NCI-H2196 treated with DMSO at 0.1 percent for 48 hours (cell line): ENCODE data around the gene MAFB.

ENCODE experiments used
- DNase-seq: peaks from one replicate; lab custom pipeline; 2025; ENCODE audit not compliant: unreplicated experiment; lab: John Stamatoyannopoulos, UW

The MAFB gene

DNA sequence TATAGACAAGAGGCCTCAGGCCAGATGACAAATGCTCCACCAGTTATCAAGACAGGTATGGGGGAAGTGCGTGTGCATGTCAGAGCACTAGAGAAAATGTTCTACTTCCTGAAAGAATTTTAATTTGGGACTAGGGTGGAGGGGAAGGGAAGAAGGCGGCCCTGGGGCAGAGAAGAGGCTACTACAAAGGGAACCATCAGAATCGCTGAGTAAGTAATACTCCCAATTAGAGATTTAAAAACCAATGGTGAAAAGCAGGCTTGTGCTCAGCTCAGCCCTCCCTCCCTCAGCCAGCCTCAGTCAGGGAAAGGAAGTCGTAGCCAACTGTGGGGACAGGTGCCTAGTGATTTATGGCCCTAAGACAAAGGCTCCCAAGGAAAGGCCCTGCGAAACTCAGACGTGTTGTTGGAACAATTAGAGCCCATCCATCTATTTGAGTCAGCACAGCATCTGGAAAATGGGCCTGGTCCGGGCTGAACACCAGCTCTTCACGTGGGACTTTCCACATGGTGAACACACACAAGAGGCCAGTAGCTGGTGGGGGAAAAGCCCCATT lies 15.0 kb upstream of the MAFB start:
- DNase-seq, result no peak

DNA sequence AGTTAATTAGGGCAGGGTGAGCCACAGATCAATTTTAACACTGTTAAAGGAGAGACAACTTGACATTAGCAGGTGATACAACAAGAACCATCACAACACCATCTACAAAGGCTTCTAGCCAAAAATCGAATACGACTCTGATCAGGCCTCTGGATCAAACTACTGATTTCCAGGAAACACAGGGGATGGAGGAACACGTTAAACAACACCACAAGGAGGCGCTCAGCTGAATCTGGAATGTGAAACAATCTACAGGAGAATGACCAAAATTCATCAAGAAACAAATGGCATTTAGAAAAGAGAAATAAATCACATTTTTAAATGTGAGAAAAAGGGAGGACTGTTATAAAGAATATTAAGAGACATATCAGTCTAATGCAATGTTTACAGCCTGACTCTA lies 13.5 kb upstream of the MAFB start:
- DNase-seq, result no peak

DNA sequence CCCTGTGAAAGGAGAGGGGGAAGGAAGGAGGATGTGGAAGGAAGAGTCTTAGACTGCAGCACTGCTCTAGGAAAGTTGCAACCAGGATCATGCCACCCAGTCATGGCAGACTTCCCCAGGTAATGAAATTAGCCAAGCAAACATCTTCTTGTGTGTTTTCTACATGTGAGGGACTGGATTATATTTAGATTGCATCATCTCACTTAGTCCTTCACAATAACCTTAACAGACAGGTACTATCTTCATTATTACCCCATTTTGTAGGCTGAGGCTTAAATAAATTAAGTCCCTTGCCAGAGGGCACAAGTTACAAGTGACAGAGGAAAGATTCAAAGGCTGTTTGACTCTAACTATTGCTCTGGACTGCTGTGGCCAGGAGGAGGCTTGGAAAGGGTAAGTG lies 9.7 kb upstream of the MAFB start:
- no peak for DNase-seq

DNA sequence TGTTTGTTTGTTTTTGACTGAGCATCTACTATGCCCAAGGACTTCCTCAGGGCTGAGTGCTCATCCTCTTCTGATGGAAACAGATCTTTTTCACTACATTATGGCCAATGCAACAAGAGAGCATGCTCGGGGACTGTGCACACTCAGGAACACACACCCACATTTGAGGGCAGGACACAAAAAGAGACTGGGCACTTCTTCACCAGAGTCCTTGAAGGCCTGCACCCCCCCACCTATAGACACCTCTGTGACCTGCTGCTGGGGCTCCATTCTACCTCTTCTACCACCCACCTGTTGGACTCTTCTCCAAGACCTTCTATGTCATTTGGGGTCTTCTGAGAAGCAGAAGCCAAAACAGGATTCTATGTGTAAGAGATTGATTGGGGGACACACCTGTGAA lies 9.2 kb upstream of the MAFB start:
- no peak for DNase-seq

DNA sequence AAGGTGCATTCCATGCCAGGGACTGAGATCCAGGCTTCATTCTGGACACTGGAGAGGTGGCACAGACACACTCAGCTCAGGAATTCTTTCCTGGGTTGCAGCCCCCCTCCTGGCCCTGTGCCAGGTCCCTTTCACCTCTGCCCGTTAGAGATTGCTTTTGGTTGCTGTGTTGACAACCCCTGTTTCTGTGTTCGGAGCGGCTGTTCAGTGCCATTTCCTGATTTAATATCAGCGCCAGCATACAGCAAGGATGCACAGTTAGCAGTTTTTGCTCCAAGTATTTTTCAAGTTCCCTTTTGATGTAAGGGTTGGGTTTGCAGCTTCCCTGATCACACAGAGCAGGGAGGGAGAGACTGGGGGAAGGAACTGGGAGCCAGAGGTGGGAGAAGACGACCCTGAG lies 8.5 kb upstream of the MAFB start:
- no peak for DNase-seq

DNA sequence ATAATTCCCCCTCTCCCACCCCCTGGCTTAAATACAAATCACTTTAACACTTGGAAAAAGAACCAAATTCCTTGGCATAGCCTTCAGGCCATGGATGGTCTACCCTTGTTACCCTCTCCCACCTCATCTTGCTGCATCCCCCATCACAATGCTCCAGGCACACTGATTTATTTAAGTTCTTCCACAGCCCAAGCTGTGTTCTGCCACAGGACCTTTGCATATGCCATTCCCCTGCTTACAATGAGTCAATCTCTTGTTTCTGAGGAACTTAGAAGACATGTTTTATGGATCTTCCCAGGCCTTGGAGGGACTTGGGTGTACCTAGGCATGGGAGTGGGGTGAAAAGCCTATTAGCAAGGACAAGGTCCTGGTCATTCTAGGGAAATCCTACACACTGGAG lies 6.2 kb upstream of the MAFB start:
- no peak for DNase-seq

DNA sequence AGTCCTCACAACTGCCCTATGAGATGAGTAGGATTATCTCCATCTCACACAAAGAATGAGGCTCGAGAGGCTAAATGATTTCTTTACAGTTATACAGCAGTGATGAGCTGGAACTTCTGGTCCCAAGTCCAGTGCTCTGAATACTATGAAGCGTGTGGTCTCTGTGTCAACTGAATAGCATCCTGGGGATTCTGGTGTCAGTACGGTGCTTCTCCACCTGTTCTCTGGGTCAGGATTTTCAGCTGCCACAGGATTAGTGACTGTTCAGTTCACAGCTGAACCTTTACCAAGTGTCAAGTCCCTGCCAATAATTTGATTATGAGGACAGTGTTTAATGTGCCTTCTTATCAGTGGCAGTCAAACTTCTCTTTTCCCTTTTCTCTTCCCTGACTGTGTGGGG lies 5.2 kb upstream of the MAFB start:
- no peak for DNase-seq

DNA sequence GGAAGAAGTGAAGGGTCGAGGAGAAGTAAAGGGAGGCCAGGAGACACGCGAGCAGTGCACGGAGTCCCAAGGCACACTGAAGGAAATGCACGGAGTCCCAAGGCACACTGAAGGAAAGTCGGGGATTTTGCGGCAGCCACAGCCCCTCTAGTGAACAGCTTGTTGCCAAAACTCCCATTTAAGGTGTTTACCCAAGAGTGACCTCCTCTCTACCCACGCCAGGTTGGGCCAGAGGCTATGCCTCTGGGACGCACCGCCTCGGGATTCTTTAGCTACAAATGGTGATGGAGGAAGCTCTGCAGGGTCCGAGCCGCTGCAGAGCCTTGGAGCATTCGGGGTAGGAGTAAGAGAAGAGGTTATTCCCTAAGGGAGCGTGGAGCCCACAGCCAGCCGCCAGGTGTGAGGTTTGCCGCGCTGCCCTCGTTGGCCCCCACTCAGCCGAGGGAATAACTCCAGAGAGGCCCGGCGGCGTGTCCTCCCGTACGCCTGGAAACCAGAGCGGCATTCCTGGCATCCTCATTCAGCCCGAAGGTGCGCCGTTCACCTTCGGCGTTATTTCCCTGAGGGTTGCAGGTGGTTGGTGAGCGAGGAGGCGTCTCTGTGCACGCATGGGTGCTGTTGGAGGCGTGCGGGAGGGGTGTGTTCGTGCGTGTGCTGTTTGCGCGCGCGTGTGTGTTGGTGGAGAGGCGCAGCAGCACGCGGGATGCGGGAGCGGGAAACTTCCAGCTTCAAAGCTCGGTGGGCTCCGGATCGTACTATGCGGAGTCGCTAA lies 3.4 kb upstream of the MAFB start:
- DNase-seq, result no peak

DNA sequence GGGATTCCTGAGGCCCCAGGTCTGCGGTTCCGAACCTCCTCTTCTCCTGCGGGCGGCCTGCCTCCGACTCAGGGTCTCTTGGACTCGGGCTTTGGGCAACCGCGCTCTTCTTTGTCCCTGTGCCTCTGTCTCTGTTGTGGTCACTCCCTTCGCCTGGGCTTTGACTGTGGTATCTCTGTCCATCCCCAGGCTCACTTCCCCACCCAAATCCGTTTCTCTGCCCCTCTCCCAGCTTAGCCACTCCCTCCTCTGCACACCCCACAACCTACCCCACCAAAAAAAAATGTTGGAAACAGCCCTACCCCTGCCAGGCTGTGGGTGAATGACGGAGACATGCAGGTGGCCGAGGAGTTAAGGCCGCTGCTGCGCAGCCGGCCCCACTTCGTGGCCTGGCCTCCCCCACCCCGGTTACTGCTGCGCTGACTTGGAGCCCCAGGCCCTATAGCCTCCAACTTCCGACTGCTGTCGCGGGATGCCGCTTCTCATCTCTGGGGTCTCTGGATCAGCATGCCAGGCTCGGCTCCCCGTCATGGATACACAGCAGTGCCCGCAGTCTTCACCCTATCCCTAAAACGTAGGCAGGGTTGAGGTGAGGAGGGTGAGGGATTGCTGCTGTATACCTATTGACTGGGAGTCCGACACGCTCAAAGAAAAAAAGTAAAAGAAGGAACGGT lies 2.7 kb upstream of the MAFB start:
- DNase-seq, result no peak

DNA sequence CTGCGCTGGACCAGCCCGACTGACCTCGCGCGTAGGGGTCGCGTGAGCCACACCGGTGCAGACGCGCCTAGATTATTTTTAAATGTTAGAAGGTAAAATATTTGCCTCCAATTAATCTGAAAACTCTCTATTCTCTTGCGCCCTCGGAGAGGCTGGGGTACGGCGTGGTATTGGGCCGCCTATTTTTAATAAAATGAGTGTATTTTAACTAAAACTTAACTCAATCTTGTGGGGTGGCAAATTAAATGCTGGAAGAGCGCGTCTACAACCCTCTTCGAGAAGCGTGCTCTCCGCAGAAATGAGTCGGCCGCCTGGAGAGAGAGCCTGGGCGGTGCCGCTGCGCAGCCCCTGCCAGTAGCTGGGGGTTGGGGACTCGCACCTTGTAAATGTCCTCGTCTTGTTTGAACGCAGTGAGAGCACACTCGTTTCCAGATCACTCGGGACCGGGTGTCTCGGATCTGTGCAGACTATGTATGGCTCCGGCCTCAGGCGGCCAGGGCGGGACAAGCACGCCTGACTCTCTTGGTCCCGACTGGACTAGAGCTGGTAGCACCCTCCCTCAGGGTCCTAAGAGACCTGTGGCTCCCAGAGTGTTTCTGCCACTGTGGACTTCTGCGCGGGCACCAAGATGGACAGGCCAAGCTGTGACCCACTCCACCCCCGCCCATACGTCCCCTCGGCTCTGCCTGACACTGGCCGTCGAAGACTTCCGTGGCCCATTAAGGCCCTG lies 2.0 kb upstream of the MAFB start:
- DNase-seq, result no peak

DNA sequence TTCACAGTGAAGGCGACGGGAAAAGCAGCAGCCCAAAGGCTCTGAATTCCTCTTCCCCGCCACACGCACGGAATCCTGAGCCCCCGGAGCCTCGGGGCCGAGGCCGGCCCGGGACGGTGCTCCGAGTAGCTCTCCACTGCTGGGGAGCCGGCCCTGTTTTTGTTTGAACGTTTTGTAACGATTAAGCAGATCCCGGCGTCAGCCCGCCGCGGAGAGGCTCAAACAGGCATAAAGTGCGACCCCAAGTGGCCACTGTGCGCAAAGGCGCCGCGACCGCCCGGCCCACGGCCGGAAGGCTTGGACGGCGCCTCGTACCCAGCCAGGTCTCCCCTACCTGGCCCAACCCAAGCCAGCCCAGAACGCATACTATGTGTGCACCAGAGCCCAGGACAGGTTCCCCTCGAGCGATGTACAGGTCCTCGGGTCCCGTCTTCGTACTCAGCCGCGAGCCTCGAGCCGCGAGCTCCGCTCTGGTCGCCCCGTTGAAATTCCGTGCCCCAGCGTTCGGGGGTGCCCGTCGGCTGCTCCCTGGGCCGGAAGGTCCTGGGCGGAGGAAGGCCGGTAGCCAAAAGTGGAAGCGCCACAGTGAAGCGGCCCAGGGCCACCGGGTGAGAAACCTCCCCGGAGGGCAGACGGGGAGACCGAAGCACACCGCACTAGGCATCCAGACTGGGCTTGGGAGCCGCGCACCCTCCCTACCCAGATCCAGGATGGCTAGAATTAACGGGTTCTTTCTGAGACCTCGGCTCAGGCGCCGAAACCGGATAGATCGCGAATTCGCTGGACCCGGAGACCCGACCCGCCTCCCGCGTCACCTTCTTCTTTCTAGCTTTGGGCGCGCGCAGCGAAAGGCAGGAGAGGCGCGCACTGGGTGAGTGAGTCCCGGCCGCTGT lies 1.2 kb upstream of the MAFB start:
- DNase-seq, result peak; percentile 8

DNA sequence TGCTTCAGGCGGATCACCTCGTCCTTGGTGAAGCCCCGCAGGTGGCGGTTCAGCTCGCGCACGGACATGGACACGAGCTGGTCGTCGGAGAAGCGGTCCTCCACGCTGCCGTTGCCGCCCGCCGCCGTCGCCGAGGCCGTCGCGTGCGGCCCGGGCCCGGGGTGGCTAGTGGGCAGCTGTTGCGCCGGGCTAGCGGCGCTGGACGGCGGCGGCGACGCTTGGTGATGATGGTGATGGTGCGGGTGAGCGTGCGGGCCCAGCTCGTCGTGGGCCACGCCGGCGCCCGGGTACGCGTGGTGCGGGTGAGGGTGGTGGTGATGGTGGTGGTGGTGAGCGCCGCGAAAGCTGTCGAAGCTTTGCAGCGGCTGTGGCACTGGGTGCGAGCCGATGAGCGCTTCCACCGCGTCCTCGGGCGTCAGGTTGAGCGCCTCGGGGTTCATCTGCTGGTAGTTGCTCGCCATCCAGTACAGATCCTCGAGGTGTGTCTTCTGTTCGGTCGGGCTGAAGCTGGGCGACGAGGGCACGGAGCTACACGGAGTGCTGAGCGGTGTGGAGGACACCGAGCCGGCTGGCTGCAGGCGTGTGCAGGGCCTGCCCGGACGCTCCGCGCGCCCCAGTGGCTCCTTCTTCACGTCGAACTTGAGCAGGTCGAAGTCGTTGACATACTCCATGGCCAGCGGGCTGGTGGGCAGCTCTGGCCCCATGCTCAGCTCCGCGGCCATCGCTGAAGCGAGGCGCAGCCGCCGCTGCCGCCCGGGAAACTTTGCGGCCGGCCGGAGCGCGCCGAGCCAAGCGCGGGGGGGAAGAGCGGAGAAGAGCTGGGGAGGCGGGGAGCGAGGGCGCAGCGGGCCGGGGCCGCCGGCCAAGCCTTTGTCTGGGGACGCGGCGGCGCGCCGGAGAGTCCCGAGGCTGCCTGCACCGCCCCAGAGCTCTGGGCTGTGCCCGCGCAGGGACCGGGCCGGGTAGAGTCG lies 622 bp downstream of the MAFB start:
- DNase-seq, result no peak

DNA sequence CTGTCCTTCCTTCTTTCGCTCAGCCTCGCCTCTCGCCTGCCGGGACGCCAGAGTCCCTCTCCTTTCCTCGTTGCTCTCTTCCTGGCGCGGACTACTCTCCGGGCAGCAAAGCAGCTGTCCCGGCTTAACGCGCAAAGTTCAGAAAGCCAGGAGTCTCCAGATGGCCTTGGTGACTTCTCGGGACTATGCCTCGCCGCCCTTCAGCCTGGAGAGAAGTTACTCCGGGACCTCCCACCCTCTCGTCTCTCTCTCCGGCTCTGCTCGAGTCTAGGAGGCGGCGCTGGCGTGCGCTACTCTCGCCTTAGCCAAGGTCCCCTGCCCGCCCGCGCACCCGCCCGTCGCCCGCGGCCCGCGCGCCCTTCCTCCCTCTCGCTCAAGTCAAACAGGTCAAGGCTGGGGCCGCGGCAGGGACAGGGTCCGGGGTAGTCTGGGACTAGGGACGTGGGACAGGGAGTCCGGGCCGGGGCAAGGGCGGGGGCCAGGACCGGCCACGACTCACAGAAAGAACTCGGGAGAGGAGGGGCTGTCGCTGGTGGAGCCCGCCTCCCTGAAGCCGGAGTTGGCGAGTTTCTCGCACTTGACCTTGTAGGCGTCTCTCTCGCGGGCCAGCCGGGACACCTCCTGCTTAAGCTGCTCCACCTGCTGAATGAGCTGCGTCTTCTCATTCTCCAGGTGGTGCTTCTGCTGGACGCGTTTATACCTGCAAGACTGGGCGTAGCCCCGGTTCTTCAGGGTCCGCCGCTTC lies 1.5 kb downstream of the MAFB start:
- no peak for DNase-seq

DNA sequence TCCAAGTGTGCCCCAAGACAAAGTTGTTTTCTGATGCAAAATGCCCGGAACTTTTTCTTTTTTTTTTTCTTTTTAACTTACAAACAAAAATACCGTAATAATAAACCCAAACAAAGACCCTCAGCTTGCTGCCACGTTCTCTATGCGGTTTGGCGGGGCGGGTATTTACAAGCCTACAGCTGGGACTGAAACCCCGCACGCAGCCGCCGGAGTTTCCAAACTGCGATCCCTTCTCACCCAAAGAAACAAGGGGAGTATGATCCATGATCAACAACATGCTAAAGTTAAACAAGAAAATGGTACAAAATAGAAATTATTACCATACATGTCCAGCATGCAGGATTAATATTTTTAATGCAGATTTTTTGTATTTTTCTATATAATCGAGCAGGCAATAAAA lies 2.1 kb downstream of the MAFB start:
- no peak for DNase-seq

DNA sequence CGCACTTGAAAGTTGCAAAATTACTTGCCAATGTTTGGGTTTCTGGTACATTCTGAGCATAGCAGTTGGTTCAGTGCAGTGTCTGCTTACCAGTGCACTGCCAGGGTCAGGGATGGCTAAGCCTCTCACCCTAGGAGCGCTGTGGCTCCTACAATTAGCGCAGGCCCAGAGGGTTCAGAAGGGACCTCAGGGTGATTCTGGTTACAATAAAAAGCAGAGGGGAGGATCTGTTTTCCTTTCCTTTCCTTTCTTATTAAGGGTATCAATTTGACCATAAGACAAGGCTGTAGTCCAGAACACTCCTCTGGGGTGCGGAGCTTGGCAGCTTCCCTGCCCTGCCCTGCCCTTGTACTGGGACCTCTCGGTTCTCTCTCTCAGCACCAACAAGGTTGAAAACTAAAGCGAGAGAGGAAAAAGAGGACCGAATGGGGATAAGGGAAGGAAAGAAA lies 2.6 kb downstream of the MAFB start:
- DNase-seq, result no peak

DNA sequence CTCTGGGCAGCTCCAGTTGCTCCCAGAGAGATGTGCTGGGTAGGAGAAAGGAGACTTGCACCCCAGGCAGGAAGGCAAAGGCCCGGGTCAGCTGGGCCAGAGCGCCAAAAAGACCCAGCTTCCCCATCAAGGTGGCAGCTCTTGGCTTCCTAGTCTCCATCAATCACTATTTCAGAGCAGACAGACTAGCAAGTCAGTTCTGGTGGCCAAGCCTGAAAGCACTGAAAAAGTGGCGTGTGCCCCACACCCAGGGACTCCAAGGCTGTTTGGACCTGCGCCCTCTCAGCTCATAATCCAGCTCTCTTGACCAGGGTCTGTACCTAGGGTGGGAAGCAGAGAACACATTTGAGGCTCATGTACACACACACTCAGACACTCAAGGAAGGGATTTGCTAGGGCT lies 3.7 kb downstream of the MAFB start:
- DNase-seq, result no peak

DNA sequence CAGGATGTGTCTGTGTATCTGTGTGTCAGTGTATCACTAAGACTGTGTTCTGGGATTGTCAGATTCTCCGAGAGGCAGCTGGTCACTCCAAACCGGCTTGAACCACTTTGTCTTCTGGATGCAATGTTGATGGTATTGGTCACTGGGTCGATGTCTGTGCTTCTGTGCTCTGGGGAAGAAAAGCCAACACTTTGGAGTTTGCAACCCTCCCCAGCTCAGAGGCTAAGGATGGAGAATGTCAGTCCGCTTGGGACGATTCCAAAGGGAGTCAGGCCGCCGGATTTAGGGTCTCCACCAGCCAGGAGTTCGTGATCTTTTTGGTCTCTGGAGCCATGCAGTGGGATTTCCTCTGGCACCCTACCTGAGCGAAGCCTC lies 5.2 kb downstream of the MAFB start:
- no peak for DNase-seq

DNA sequence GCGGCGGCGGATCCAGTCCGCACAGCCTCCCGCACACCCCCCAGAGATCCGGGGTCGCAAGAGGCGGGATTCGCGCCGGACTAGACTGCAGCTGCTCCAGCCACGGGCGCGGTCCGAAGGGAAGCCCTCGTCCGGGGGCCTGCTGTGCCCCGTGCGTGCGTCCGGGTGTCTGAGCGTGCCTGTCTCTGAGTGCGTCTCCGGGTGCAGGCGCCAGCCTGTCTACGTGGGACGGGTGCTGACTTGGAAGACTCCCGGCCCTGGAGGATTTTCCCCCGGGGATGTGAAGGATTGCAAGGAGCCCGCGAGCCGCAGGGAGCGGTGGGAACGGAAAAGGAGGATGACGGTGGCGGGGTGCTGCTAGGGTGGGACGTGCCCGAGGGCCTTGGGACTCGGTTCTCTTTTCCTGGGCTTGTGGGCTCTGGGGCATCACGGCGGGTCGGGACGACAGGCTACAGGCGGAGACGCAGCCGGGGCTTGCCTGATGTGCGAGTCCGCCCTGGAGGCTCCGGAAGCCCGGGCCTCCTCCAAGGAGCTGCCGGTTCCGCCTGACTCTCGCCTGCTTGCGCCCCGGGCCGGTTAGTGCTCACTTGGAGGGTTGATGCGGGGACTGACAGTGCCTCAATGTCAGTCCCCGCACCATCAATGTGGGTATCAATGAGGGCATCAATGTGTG lies 5.7 kb downstream of the MAFB start:
- DNase-seq, result no peak
